Hepatocyte (in vitro differentiated cells): ENCODE data around the gene EPHB4. TPM values are rescaled to one million over a fixed set of nuclear protein-coding genes. Genes with fewer than 3 reads are reported as not detected.

Source experiments
- DNase-seq: peaks from one replicate; pipeline ENCODE4 v3.0.0-alpha.2; 2016; ENCODE audit warnings: low spot score
- H2AFZ ChIP-seq: fragments of 200-600 bp; sonication (generic); 2 replicates; pipeline ENCODE4 v1.6.0; 2016; ENCODE audit warnings: antibody characterized with exemption, mild to moderate bottlenecking
- H3K27ac ChIP-seq: fragments of 200-600 bp; sonication (generic); 2 replicates; pipeline ENCODE4 v1.5.1; 2016; ENCODE audit warnings: mild to moderate bottlenecking
- H3K27me3 ChIP-seq: fragments of 200-600 bp; sonication (generic); 2 replicates; pipeline ENCODE4 v1.6.1; 2016
- H3K36me3 ChIP-seq: fragments of 200-600 bp; sonication (generic); replicated peaks from 2 replicates; pipeline ENCODE4 v1.5.1; 2016; ENCODE audit warnings: low read depth; ENCODE audit not compliant: insufficient read depth
- H3K4me1 ChIP-seq: fragments of 200-600 bp; sonication (generic); 2 replicates; pipeline ENCODE4 v1.5.1; 2016; ENCODE audit warnings: mild to moderate bottlenecking, moderate library complexity; ENCODE audit not compliant: insufficient read depth
- H3K4me2 ChIP-seq: fragments of 200-600 bp; sonication (generic); 2 replicates; pipeline ENCODE4 v1.6.0; 2016
- H3K4me3 ChIP-seq: fragments of 200-600 bp; sonication (generic); 2 replicates; pipeline ENCODE4 v1.5.1; 2016; ENCODE audit warnings: mild to moderate bottlenecking
- H3K79me2 ChIP-seq: fragments of 200-600 bp; sonication (generic); 2 replicates; pipeline ENCODE4 v1.6.0; 2017; ENCODE audit warnings: mild to moderate bottlenecking
- H3K9me2 ChIP-seq: fragments of 200-600 bp; sonication (generic); replicated peaks from 2 replicates; pipeline ENCODE4 v1.6.0; 2017; ENCODE audit warnings: mild to moderate bottlenecking; ENCODE audit not compliant: insufficient read depth
- H3K9me3 ChIP-seq: fragments of 200-600 bp; sonication (generic); 2 replicates; pipeline ENCODE4 v1.5.1; 2016; ENCODE audit warnings: low read depth, mild to moderate bottlenecking
- H4K20me1 ChIP-seq: fragments of 200-600 bp; sonication (generic); 2 replicates; pipeline ENCODE4 v1.6.0; 2016; ENCODE audit warnings: mild to moderate bottlenecking; ENCODE audit not compliant: insufficient read depth, poor library complexity, severe bottlenecking
- CTCF ChIP-seq: fragments of 200-600 bp; sonication (generic); IDR thresholded peaks from 2 replicates; pipeline ENCODE4 v1.5.1; 2016; ENCODE audit warnings: antibody characterized with exemption, mild to moderate bottlenecking; ENCODE audit not compliant: poor library complexity
- EZH2 ChIP-seq: fragments of 200-600 bp; sonication (generic); IDR thresholded peaks from 2 replicates; pipeline ENCODE4 v1.6.1; 2016; ENCODE audit warnings: antibody characterized with exemption, mild to moderate bottlenecking, borderline replicate concordance
- EZH2phosphoT487 ChIP-seq: fragments of 200-600 bp; sonication (generic); IDR thresholded peaks from one replicate; pipeline ENCODE4 v1.6.1; 2018; ENCODE audit warnings: antibody characterized with exemption, mild to moderate bottlenecking, low read depth, moderate library complexity; ENCODE audit not compliant: unreplicated experiment, severe bottlenecking
- WGBS: methylation state at CpG from one replicate; pipeline ENCODE4 v1.1.6; 2016; ENCODE audit warnings: low lambda C conversion rate; ENCODE audit errors: missing lambda C conversion rate; 5-methylcytosine and 5-hydroxymethylcytosine counted together
- polyA plus RNA-seq: library from polyadenylated mRNA; unstranded; fragments of >200 nt; fragmentation: Nextera tagmentation; extraction: Ambion mirVana; gene quantifications from 2 replicates; pipeline ENCODE4 v1.2.1, GENCODE V29; 2016
- total RNA-seq: library from RNA; depleted of rRNA; stranded (reverse); fragments of >200 nt; gene quantifications from 2 replicates; pipeline ENCODE4 v1.2.3, GENCODE V29; 2014

The EPHB4 gene
- total and polyA plus RNA-seq, 2 experiments from 2014 or later: 51.6 to 61.1 TPM

DNA sequence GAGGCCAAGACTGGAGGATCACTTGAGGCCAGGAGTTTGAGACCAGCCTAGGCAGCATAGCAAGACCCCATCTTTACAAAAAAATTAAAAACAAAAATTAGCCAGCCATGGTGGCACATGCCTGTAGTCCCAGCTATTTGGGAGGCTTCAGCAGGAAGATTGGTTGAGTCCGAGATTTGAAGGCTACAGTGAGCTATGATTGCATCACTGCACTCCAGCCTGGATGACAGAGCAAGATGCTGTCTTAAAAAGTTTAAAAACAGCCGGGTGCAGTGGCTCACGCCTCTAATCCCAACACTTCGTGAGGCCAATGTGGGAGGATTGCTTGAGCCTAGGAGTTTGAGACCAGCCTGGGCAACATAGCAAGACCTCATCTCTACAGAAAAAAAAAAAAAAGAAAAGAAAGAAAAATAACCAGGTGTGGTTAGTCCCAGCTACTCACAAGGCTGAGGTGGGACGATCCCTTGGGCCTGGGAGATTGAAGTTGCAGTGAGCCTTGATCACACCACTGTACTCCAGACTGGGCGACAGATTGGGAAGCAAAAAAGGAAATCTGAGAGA, 49.2 kb downstream of the EPHB4 start:
- no peak overlapping the region for H3K27ac ChIP-seq
- no peaks in the 10 kb centered on the region for H3K36me3 ChIP-seq
- no peaks in the 10 kb centered on the region for H3K79me2 ChIP-seq
- H3K4me3 ChIP-seq: no peak overlapping the region
- no peak overlapping the region for H3K4me2 ChIP-seq
- no peaks in the 10 kb centered on the region for H4K20me1 ChIP-seq
- no peaks in the 10 kb centered on the region for H3K9me2 ChIP-seq
- TF ChIP-seq EZH2phosphoT487 (no peak), CTCF (no peak), EZH2 (no peak)
- no peaks in the 10 kb centered on the region for H3K27me3 ChIP-seq
- DNase-seq: no peak
- no peaks in the 10 kb centered on the region for H3K4me1 ChIP-seq
- H2AFZ ChIP-seq: no peak overlapping the region
- H3K9me3 ChIP-seq: no peaks in the 10 kb centered on the region
- 84% methylated on average over 6 of the region's 6 CpGs for WGBS

DNA sequence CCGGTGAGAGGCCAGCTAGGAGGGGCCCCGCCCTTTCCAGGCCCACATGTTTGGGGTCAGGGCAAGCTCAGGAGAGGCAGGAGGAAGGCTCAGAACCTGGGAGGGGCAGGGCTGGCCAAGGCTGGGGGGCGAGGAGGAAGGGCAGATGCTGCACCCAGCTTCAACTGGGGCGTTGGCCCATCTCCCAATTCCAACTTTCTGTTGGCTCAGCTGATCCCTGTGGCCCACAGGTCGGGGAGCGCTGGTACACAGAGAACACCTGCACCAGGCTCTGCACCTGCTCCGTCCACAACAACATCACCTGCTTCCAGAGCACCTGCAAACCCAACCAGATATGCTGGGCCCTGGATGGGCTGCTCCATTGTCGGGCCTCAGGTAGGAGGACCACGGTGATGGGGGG, 53.8 kb downstream of the EPHB4 start:
- no peak overlapping the region for H3K4me3 ChIP-seq
- no peaks in the 10 kb centered on the region for H3K79me2 ChIP-seq
- H3K9me3 ChIP-seq: no peaks in the 10 kb centered on the region
- no peak overlapping the region for H3K27ac ChIP-seq
- no peaks in the 10 kb centered on the region for H4K20me1 ChIP-seq
- no peak overlapping the region for H3K4me2 ChIP-seq
- 84% methylated on average over 9 of the region's 9 CpGs for WGBS
- no peaks in the 10 kb centered on the region for H3K36me3 ChIP-seq
- H3K27me3 ChIP-seq: no peaks in the 10 kb centered on the region
- H2AFZ ChIP-seq: no peak overlapping the region
- no peak for TF ChIP-seq CTCF
- no peak for TF ChIP-seq EZH2phosphoT487
- no peak for TF ChIP-seq EZH2
- H3K9me2 ChIP-seq: no peaks in the 10 kb centered on the region
- DNase-seq: no peak
- no peaks in the 10 kb centered on the region for H3K4me1 ChIP-seq

GRCh38 chr7:100768784-100769183, 58.5 kb downstream of the EPHB4 start:
- no peaks in the 10 kb centered on the region for H3K36me3 ChIP-seq
- 92% methylated on average over 7 of the region's 7 CpGs for WGBS
- no peaks in the 10 kb centered on the region for H3K9me2 ChIP-seq
- no peaks in the 10 kb centered on the region for H3K27me3 ChIP-seq
- no peaks in the 10 kb centered on the region for H3K9me3 ChIP-seq
- H3K4me2 ChIP-seq: no peak overlapping the region
- H3K27ac ChIP-seq: no peak overlapping the region
- no peak overlapping the region for H3K4me3 ChIP-seq
- no peak for TF ChIP-seq EZH2phosphoT487
- no peak for TF ChIP-seq CTCF
- TF ChIP-seq EZH2: no peak
- no peak for DNase-seq
- H2AFZ ChIP-seq: no peak overlapping the region
- no peaks in the 10 kb centered on the region for H4K20me1 ChIP-seq
- no peaks in the 10 kb centered on the region for H3K79me2 ChIP-seq
- H3K4me1 ChIP-seq: no peaks in the 10 kb centered on the region
